ENCODE results near the gene CISD1. TPM values are rescaled to one million over a fixed set of nuclear protein-coding genes. Genes with fewer than 3 reads are reported as not detected.
"Not testable (repeated sequence)": the region's sequence is repeated elsewhere in the genome, so short reads cannot be mapped to it uniquely, and the experiment has no call there.

The CISD1 gene
- polyA plus RNA-seq, 3 donors = 5.4 to 29.4 (median 24.9) TPM

DNA sequence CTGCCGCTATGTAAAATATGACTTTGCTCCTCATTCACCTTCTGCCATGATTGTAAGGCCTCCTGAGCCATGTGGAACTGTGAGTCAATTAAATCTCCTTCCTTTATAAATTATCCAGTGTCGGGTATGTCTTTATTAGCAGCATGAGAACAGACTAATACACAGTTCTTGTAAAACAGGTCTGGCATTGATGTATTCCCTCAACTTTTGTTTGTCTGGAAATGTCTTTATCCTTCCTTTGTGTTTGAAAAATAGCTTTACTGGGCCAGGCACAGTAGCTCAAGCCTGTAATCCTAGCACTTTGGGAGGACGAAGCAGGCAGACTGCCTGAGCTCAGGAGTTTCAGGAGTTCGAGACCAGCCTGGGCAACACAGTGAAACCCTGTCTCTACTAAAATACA, 15.8 kb upstream of the CISD1 start:
- Histone ChIP-seq H2AFZ (ENCODE audit: insufficient read depth, low read depth, low read length, poor library complexity, severe bottlenecking) (no peak overlapping the region), H3K27me3 (ENCODE audit: control insufficient read depth in 2 of 2, insufficient read depth in 2 of 2, low read length in 2 of 2) (no peaks in the 10 kb centered on the region), H3K9me3 (replicated peaks in 1 of 2; ENCODE audit: control insufficient read depth in 1 of 2, insufficient read depth in 1 of 2, low read length in 2 of 2) (peaks cover 0 to 15% of the 10 kb centered on the region in 2 donors), H3K27ac (ENCODE audit: low read depth in 1 of 2, low read length in 2 of 2) (no peak overlapping the region), H3K4me3 (replicated peaks in 1 of 3; ENCODE audit: low read depth in 2 of 3, low read length in 3 of 3) (no peak overlapping the region), H4K20me1 (ENCODE audit: insufficient read depth, low read length) (peaks cover 100% of the 10 kb centered on the region), H3K9ac (ENCODE audit: insufficient read depth, low read length, poor library complexity, severe bottlenecking) (no peak overlapping the region), H3K36me3 (replicated peaks in 1 of 2; ENCODE audit: control insufficient read depth in 1 of 2, insufficient read depth in 2 of 2, low read length in 2 of 2) (peaks cover 3 to 11% of the 10 kb centered on the region in 2 donors), H3K4me1 (ENCODE audit: control insufficient read depth in 1 of 2, insufficient read depth in 2 of 2, low read length in 2 of 2) (no peaks in the 10 kb centered on the region), H3K79me2 (ENCODE audit: insufficient read depth, low read length) (peaks cover 67% of the 10 kb centered on the region), H3K4me2 (replicated peaks; ENCODE audit: extremely low read depth, low read length, poor library complexity, severe bottlenecking) (no peak overlapping the region)
- TF ChIP-seq, protein P1, sequence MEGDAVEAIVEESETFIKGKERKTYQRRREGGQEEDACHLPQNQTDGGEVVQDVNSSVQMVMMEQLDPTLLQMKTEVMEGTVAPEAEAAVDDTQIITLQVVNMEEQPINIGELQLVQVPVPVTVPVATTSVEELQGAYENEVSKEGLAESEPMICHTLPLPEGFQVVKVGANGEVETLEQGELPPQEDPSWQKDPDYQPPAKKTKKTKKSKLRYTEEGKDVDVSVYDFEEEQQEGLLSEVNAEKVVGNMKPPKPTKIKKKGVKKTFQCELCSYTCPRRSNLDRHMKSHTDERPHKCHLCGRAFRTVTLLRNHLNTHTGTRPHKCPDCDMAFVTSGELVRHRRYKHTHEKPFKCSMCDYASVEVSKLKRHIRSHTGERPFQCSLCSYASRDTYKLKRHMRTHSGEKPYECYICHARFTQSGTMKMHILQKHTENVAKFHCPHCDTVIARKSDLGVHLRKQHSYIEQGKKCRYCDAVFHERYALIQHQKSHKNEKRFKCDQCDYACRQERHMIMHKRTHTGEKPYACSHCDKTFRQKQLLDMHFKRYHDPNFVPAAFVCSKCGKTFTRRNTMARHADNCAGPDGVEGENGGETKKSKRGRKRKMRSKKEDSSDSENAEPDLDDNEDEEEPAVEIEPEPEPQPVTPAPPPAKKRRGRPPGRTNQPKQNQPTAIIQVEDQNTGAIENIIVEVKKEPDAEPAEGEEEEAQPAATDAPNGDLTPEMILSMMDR (IDR thresholded peaks at IDR 0.05) = no peak
- DNase-seq = no peak
- Mint-ChIP-seq H3K4me1 (peaks cover 4% of the 10 kb centered on the region), H3K4me3 (no peak overlapping the region), H3K9me3 (peaks cover 11 to 27% (median 16%) of the 10 kb centered on the region in 7 donors), H3K27ac (no peak overlapping the region), H3K36me3 (peaks cover 23 to 31% of the 10 kb centered on the region in 2 donors), H3K27me3 (ENCODE audit: low read depth in 3 of 3) (no peaks in the 10 kb centered on the region)
- intact Hi-C loops (cut with micrococcal nuclease) = no loop called here
- 100% methylated on average over 2 of the region's 4 CpGs for WGBS (ENCODE audit: insufficient coverage)

GRCh38 chr10:58254644-58255043, 14.3 kb upstream of the CISD1 start:
- Histone ChIP-seq H3K4me1 (ENCODE audit: control insufficient read depth in 1 of 2, insufficient read depth in 2 of 2, low read length in 2 of 2) (no peaks in the 10 kb centered on the region), H3K27me3 (ENCODE audit: control insufficient read depth in 2 of 2, insufficient read depth in 2 of 2, low read length in 2 of 2) (no peaks in the 10 kb centered on the region), H3K4me3 (replicated peaks in 1 of 3; ENCODE audit: low read depth in 2 of 3, low read length in 3 of 3) (no peak overlapping the region), H2AFZ (ENCODE audit: insufficient read depth, low read depth, low read length, poor library complexity, severe bottlenecking) (no peak overlapping the region), H3K9ac (ENCODE audit: insufficient read depth, low read length, poor library complexity, severe bottlenecking) (no peak overlapping the region), H3K4me2 (replicated peaks; ENCODE audit: extremely low read depth, low read length, poor library complexity, severe bottlenecking) (no peak overlapping the region), H4K20me1 (ENCODE audit: insufficient read depth, low read length) (peaks cover 100% of the 10 kb centered on the region), H3K36me3 (replicated peaks in 1 of 2; ENCODE audit: control insufficient read depth in 1 of 2, insufficient read depth in 2 of 2, low read length in 2 of 2) (peaks cover 3 to 20% of the 10 kb centered on the region in 2 donors), H3K79me2 (ENCODE audit: insufficient read depth, low read length) (peaks cover 69% of the 10 kb centered on the region), H3K9me3 (replicated peaks in 1 of 2; ENCODE audit: control insufficient read depth in 1 of 2, insufficient read depth in 1 of 2, low read length in 2 of 2) (peaks cover 0 to 15% of the 10 kb centered on the region in 2 donors), H3K27ac (ENCODE audit: low read depth in 1 of 2, low read length in 2 of 2) (no peak overlapping the region)
- Mint-ChIP-seq H3K27me3 (ENCODE audit: low read depth in 3 of 3) (no peaks in the 10 kb centered on the region), H3K4me3 (no peak overlapping the region), H3K9me3 (peaks cover 9 to 27% (median 16%) of the 10 kb centered on the region in 7 donors), H3K36me3 (peaks cover 33 to 41% of the 10 kb centered on the region in 2 donors), H3K27ac (no peak overlapping the region), H3K4me1 (peaks cover 4% of the 10 kb centered on the region)
- DNase-seq = no peak
- 40% methylated on average over 1 of the region's 1 CpG for WGBS (ENCODE audit: insufficient coverage)
- TF ChIP-seq, protein P1 (IDR thresholded peaks at IDR 0.05) = no peak
- intact Hi-C loops (cut with micrococcal nuclease) = no loop called here

DNA sequence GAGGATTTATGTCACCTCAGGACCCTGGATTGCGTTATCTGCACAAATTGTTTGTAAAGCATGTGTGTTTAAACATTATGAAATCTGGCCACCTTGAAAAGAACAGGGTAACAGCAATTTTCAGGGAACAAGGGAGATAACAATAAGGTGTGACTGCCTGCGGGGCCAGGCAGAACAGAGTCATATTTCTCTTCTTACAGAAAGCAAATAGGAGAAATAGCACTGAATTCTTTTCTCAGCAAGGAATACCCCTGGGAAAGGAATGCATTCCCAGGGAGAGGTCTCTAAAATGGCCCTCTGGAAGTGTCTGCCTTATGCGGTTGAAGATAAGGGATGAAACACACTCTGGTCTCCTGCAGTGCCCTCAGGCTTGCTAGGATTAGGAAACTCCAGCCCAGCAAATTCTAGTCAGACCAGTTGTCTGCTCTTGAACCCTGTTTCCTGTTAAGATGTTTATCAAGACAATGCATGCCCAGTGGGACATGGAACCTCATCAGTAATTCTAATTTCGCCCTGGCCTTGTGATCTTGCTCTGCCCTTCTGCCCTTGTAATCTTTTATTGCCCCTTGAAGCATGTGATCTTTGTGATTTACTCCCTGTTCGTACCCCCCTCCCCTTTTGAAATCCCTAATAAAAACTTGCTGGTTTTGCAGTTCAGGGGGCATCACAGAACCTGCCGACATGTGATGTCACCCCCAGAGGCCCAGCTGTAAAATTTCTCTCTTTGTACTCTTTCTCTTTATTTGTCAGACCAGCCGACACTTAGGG, 12.8 kb upstream of the CISD1 start:
- DNase-seq; H3K27ac ChIP-seq (ENCODE audit: low read depth in 1 of 2, low read length in 2 of 2); H2AFZ ChIP-seq (ENCODE audit: insufficient read depth, low read depth, low read length, poor library complexity, severe bottlenecking); intact Hi-C loops (cut with micrococcal nuclease); H3K27me3 ChIP-seq (ENCODE audit: control insufficient read depth in 2 of 2, insufficient read depth in 2 of 2, low read length in 2 of 2); H3K27ac Mint-ChIP-seq; H3K27me3 Mint-ChIP-seq (ENCODE audit: low read depth in 3 of 3); H3K4me3 ChIP-seq (replicated peaks in 1 of 3; ENCODE audit: low read depth in 2 of 3, low read length in 3 of 3); H3K4me1 ChIP-seq (ENCODE audit: control insufficient read depth in 1 of 2, insufficient read depth in 2 of 2, low read length in 2 of 2); H3K4me2 ChIP-seq (replicated peaks; ENCODE audit: extremely low read depth, low read length, poor library complexity, severe bottlenecking); H3K9ac ChIP-seq (ENCODE audit: insufficient read depth, low read length, poor library complexity, severe bottlenecking); H3K4me3 Mint-ChIP-seq: not testable (repeated sequence)
- H3K4me1 Mint-ChIP-seq = peaks cover 11% of the 10 kb centered on the region
- 90% methylated on average over 1 of the region's 7 CpGs for WGBS (ENCODE audit: insufficient coverage)
- Histone ChIP-seq H3K9me3 (replicated peaks in 1 of 2; ENCODE audit: control insufficient read depth in 1 of 2, insufficient read depth in 1 of 2, low read length in 2 of 2) (peaks cover 0 to 15% of the 10 kb centered on the region in 2 donors), H4K20me1 (ENCODE audit: insufficient read depth, low read length) (peaks cover 100% of the 10 kb centered on the region), H3K36me3 (replicated peaks in 1 of 2; ENCODE audit: control insufficient read depth in 1 of 2, insufficient read depth in 2 of 2, low read length in 2 of 2) (peaks cover 3 to 22% of the 10 kb centered on the region in 2 donors), H3K79me2 (ENCODE audit: insufficient read depth, low read length) (peaks cover 78% of the 10 kb centered on the region)
- peaks cover 9 to 27% (median 16%) of the 10 kb centered on the region in 7 donors for H3K9me3 Mint-ChIP-seq
- H3K36me3 Mint-ChIP-seq = peaks cover 31 to 41% of the 10 kb centered on the region in 2 donors

All from CD14-positive monocyte (primary cell).